Measurements from ENCODE around the gene PARD3B.

- TF ChIP-seq, protein P1, sequence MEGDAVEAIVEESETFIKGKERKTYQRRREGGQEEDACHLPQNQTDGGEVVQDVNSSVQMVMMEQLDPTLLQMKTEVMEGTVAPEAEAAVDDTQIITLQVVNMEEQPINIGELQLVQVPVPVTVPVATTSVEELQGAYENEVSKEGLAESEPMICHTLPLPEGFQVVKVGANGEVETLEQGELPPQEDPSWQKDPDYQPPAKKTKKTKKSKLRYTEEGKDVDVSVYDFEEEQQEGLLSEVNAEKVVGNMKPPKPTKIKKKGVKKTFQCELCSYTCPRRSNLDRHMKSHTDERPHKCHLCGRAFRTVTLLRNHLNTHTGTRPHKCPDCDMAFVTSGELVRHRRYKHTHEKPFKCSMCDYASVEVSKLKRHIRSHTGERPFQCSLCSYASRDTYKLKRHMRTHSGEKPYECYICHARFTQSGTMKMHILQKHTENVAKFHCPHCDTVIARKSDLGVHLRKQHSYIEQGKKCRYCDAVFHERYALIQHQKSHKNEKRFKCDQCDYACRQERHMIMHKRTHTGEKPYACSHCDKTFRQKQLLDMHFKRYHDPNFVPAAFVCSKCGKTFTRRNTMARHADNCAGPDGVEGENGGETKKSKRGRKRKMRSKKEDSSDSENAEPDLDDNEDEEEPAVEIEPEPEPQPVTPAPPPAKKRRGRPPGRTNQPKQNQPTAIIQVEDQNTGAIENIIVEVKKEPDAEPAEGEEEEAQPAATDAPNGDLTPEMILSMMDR (IDR thresholded peaks at IDR 0.05; ENCODE audit: insufficient read depth, low read length): no peak
- TF ChIP-seq, protein P2, sequence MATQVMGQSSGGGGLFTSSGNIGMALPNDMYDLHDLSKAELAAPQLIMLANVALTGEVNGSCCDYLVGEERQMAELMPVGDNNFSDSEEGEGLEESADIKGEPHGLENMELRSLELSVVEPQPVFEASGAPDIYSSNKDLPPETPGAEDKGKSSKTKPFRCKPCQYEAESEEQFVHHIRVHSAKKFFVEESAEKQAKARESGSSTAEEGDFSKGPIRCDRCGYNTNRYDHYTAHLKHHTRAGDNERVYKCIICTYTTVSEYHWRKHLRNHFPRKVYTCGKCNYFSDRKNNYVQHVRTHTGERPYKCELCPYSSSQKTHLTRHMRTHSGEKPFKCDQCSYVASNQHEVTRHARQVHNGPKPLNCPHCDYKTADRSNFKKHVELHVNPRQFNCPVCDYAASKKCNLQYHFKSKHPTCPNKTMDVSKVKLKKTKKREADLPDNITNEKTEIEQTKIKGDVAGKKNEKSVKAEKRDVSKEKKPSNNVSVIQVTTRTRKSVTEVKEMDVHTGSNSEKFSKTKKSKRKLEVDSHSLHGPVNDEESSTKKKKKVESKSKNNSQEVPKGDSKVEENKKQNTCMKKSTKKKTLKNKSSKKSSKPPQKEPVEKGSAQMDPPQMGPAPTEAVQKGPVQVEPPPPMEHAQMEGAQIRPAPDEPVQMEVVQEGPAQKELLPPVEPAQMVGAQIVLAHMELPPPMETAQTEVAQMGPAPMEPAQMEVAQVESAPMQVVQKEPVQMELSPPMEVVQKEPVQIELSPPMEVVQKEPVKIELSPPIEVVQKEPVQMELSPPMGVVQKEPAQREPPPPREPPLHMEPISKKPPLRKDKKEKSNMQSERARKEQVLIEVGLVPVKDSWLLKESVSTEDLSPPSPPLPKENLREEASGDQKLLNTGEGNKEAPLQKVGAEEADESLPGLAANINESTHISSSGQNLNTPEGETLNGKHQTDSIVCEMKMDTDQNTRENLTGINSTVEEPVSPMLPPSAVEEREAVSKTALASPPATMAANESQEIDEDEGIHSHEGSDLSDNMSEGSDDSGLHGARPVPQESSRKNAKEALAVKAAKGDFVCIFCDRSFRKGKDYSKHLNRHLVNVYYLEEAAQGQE (IDR thresholded peaks at IDR 0.05; ENCODE audit: insufficient replicate concordance, low read depth): no peak
These were observed 318.1 kb downstream of the PARD3B start for GRCh38 chr2:204863336-204863735.
